ENCODE results near the gene TTC36.

The TTC36 gene

DNA sequence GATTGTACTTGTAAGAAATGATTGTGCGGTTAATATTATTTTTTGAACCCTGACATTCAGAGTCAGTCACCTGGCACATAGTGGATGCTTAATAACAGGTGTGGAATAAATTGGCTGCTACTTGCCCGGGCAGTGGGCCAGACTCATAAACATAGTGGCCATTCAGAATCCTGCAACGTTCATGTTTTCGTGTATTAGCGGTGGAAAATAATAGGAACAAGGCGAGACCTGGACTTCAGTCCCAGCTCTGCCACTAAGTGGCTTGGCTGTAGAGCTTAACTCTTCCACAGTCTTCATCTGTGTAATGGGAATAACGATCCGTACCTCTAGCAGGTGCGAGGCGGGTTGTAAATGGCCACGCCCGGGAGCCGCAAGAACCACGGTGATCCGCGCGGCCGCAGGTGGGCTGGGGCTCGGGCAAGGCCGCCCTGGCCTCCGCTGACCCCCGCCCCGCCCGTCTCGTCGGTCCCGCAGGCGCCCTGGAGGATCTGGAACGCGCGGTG lies 3.0 kb downstream of the TTC36 start:
- DNase-seq (ENCODE audit: extremely low spot score), result no peak
- ChIA-PET POLR2A (no interaction called here), CTCF (interaction anchor here (1.0 kb wide), 1 partner anchor 332 kb away, joined by 3 read pairs; no protein-coding TSS in a partner anchor)
- TF ChIP-seq, protein P1, sequence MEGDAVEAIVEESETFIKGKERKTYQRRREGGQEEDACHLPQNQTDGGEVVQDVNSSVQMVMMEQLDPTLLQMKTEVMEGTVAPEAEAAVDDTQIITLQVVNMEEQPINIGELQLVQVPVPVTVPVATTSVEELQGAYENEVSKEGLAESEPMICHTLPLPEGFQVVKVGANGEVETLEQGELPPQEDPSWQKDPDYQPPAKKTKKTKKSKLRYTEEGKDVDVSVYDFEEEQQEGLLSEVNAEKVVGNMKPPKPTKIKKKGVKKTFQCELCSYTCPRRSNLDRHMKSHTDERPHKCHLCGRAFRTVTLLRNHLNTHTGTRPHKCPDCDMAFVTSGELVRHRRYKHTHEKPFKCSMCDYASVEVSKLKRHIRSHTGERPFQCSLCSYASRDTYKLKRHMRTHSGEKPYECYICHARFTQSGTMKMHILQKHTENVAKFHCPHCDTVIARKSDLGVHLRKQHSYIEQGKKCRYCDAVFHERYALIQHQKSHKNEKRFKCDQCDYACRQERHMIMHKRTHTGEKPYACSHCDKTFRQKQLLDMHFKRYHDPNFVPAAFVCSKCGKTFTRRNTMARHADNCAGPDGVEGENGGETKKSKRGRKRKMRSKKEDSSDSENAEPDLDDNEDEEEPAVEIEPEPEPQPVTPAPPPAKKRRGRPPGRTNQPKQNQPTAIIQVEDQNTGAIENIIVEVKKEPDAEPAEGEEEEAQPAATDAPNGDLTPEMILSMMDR (IDR thresholded peaks at IDR 0.05; ENCODE audit: control extremely low read depth, extremely low read depth, low read depth, missing control alignments), result no peak

GRCh38 chr11:118530683-118531596 lies 3.7 kb downstream of the TTC36 start, which contains the start of gene TMEM25:
Gene TMEM25, plus strand, starts transcription at chr11:118531192. Its CDS starts 610 bp downstream, at chr11:118531802.
- CTCF ChIA-PET, result interaction anchor here (1.0 to 1.4 kb wide), 2 partner anchors 64 to 332 kb away, joined by 3 read pairs; no protein-coding TSS in a partner anchor
- TF ChIP-seq, protein P1 (IDR thresholded peaks at IDR 0.05; ENCODE audit: control extremely low read depth, extremely low read depth, low read depth, missing control alignments), result no peak
- peak; percentile 93 for DNase-seq (ENCODE audit: extremely low spot score)
- POLR2A ChIA-PET, result no interaction called here

- peak; percentile 59 for DNase-seq (ENCODE audit: extremely low spot score)
- TF ChIP-seq, protein P1 (IDR thresholded peaks at IDR 0.05; ENCODE audit: control extremely low read depth, extremely low read depth, low read depth, missing control alignments), result no peak
- CTCF ChIA-PET, result interaction anchor here (1.4 kb wide), 1 partner anchor 63 kb away, joined by 3 read pairs; no protein-coding TSS in a partner anchor
- POLR2A ChIA-PET, result no interaction called here
Measured at GRCh38 chr11:118531597-118532084, 4.4 kb downstream of the TTC36 start.

DNA sequence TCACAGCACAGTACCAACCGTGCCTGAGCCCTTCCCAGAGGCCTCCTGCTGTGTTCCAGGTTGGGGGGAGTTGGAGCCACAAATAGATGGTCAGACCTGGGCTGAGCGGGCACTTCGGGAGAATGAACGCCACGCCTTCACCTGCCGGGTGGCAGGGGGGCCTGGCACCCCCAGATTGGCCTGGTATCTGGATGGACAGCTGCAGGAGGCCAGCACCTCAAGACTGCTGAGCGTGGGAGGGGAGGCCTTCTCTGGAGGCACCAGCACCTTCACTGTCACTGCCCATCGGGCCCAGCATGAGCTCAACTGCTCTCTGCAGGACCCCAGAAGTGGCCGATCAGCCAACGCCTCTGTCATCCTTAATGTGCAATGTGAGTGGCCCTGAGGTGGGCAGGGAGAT lies 4.8 kb downstream of the TTC36 start:
- no peak for DNase-seq (ENCODE audit: extremely low spot score)
- ChIA-PET POLR2A (no interaction called here), CTCF (interaction anchor here (1.4 kb wide), 1 partner anchor 62 kb away, joined by 3 read pairs; no protein-coding TSS in a partner anchor)
- TF ChIP-seq, protein P1 (IDR thresholded peaks at IDR 0.05; ENCODE audit: control extremely low read depth, extremely low read depth, low read depth, missing control alignments), result no peak

GRCh38 chr11:118532852-118533768 lies 5.8 kb downstream of the TTC36 start:
- TF ChIP-seq, protein P1 (IDR thresholded peaks at IDR 0.05; ENCODE audit: control extremely low read depth, extremely low read depth, low read depth, missing control alignments), result no peak
- ChIA-PET POLR2A (no interaction called here), CTCF (interaction anchor here (1.4 kb wide), 1 partner anchor 61 kb away, joined by 3 read pairs; no protein-coding TSS in a partner anchor)
- no peak for DNase-seq (ENCODE audit: extremely low spot score)
